Activated CD4-positive, alpha-beta T cell treated with anti-CD3 and anti-CD28 coated beads, Interleukin-2, amount 10 ng/mL, durations not matched to agents 24 days and 14 days (primary cell): ENCODE data around the gene ZNF329. TPM values are rescaled to one million over a fixed set of nuclear protein-coding genes. Genes with fewer than 3 reads are reported as not detected.

ENCODE experiments used
- DNase-seq: peaks from one replicate; pipeline ENCODE4 v3.0.0; 2022
- H3K27ac Mint-ChIP-seq: one replicate; pipeline ENCODE4 v1.8.0; 2022; ENCODE audit warnings: mild to moderate bottlenecking, mixed read lengths
- H3K27me3 Mint-ChIP-seq: one replicate; pipeline ENCODE4 v1.8.0; 2022; ENCODE audit warnings: mixed read lengths
- H3K36me3 Mint-ChIP-seq: one replicate; pipeline ENCODE4 v1.8.0; 2022; ENCODE audit warnings: low read depth, mild to moderate bottlenecking, mixed read lengths
- H3K4me1 Mint-ChIP-seq: one replicate; pipeline ENCODE4 v1.8.0; 2021; ENCODE audit warnings: mixed read lengths
- H3K4me3 Mint-ChIP-seq: one replicate; pipeline ENCODE4 v1.8.0; 2022; ENCODE audit warnings: mild to moderate bottlenecking, moderate library complexity, mixed read lengths
- H3K9me3 Mint-ChIP-seq: one replicate; pipeline ENCODE4 v1.8.0; 2021; ENCODE audit warnings: mixed read lengths
- intact Hi-C: fragments of 100-400 bp; cut with micrococcal nuclease; formaldehyde crosslinking; loops from one replicate; pipeline ENCODE4 v1.15.1; 2023
- total RNA-seq: library from RNA; stranded (reverse); gene quantifications from 2 replicates; pipeline ENCODE4 v1.2.3, GENCODE V29; 2022

The ZNF329 gene
- 1.4 and 2.1 TPM in 2 replicates for total RNA-seq

GRCh38 chr19:58150328-58150921, at the start of gene ZNF329:
Gene ZNF329 (minus strand): TSS chr19:58150789. CDS start chr19:58129503, 21,286 bp downstream.
- Mint-ChIP-seq H3K36me3 (peaks cover 21% of the 10 kb centered on the region), H3K4me1 (peaks cover 10% of the 10 kb centered on the region)

GRCh38 chr19:58196901-58197616, 46.5 kb upstream of the ZNF329 start:
- H3K27ac Mint-ChIP-seq = no peak overlapping the region
- intact Hi-C loops = no loop called here
- H3K4me1 Mint-ChIP-seq = no peaks in the 10 kb centered on the region
- DNase-seq = no peak
- no peak overlapping the region for H3K4me3 Mint-ChIP-seq
- no peaks in the 10 kb centered on the region for H3K27me3 Mint-ChIP-seq
- H3K9me3 Mint-ChIP-seq = peaks cover 47% of the 10 kb centered on the region
- peaks cover 91% of the 10 kb centered on the region for H3K36me3 Mint-ChIP-seq

More at GRCh38 chr19:58150328-58150921, at the start of gene ZNF329:
- Mint-ChIP-seq H3K27ac (peak within 1 kb of the TSS; percentile 69), H3K27me3 (no peaks in the 10 kb centered on the region), H3K4me3 (peak within 1 kb of the TSS; percentile 75), H3K9me3 (peaks cover 23% of the 10 kb centered on the region)
- intact Hi-C loops = loop anchor here (5.0 to 10.0 kb wide), 2 partner anchors 676 to 1048 kb away; partner anchors contain the start of gene ZNF772
- peak; percentile 96 for DNase-seq

GRCh38 chr19:58183817-58184215, 33.2 kb upstream of the ZNF329 start:
- intact Hi-C loops = loop anchor here (1.0 to 10.0 kb wide), 6 partner anchors 44 to 369 kb away; partner anchors contain the start of genes ERVK3-1, ZBTB45, ZNF544 and ZNF552
- peaks cover 64% of the 10 kb centered on the region for H3K36me3 Mint-ChIP-seq
- H3K9me3 Mint-ChIP-seq = no peaks in the 10 kb centered on the region
- peaks cover 13% of the 10 kb centered on the region for H3K4me1 Mint-ChIP-seq
- H3K4me3 Mint-ChIP-seq = peak overlapping the region; percentile 97
- DNase-seq = no peak
- H3K27me3 Mint-ChIP-seq = no peaks in the 10 kb centered on the region
- H3K27ac Mint-ChIP-seq = peak overlapping the region; percentile 96

GRCh38 chr19:58182989-58183816, 32.6 kb upstream of the ZNF329 start, which contains the start of gene ZNF274:
Gene ZNF274 (plus strand): TSS chr19:58183061. CDS start chr19:58183966, 905 bp downstream.
- intact Hi-C loops = loop anchor here (1.0 to 10.0 kb wide), 7 partner anchors 45 to 772 kb away; partner anchors contain the start of genes ERVK3-1, ZBTB45, ZNF17 and ZNF544
- H3K27ac Mint-ChIP-seq = peak within 1 kb of the TSS; percentile 96
- DNase-seq = peak; percentile 98
- peak within 1 kb of the TSS; percentile 97 for H3K4me3 Mint-ChIP-seq
- peaks cover 60% of the 10 kb centered on the region for H3K36me3 Mint-ChIP-seq
- no peaks in the 10 kb centered on the region for H3K27me3 Mint-ChIP-seq
- H3K9me3 Mint-ChIP-seq = no peaks in the 10 kb centered on the region
- peaks cover 13% of the 10 kb centered on the region for H3K4me1 Mint-ChIP-seq

GRCh38 chr19:58182577-58182988, 32.0 kb upstream of the ZNF329 start:
- intact Hi-C loops = loop anchor here (1.0 to 10.0 kb wide), 4 partner anchors 198 to 771 kb away; partner anchors contain the start of genes ZBTB45, ZNF17, ZNF552 and ZNF837
- peaks cover 13% of the 10 kb centered on the region for H3K4me1 Mint-ChIP-seq
- peaks cover under 1% of the 10 kb centered on the region for H3K9me3 Mint-ChIP-seq
- peak overlapping the region; percentile 97 for H3K4me3 Mint-ChIP-seq
- no peaks in the 10 kb centered on the region for H3K27me3 Mint-ChIP-seq
- no peak for DNase-seq
- H3K36me3 Mint-ChIP-seq = peaks cover 54% of the 10 kb centered on the region
- H3K27ac Mint-ChIP-seq = peak overlapping the region; percentile 96

- peak overlapping the region; percentile 97 for H3K4me3 Mint-ChIP-seq
- intact Hi-C loops = loop anchor here (1.0 to 10.0 kb wide), 4 partner anchors 199 to 771 kb away; partner anchors contain the start of genes ZBTB45, ZNF17, ZNF552 and ZNF837
- peak overlapping the region; percentile 96 for H3K27ac Mint-ChIP-seq
- no peaks in the 10 kb centered on the region for H3K27me3 Mint-ChIP-seq
- DNase-seq = peak; percentile 86
- H3K36me3 Mint-ChIP-seq = peaks cover 51% of the 10 kb centered on the region
- peaks cover 13% of the 10 kb centered on the region for H3K4me1 Mint-ChIP-seq
- peaks cover 6% of the 10 kb centered on the region for H3K9me3 Mint-ChIP-seq
Observed at GRCh38 chr19:58181902-58182576, 31.4 kb upstream of the ZNF329 start.

- no peaks in the 10 kb centered on the region for H3K4me1 Mint-ChIP-seq
- no peaks in the 10 kb centered on the region for H3K27me3 Mint-ChIP-seq
- intact Hi-C loops = no loop called here
Observed at GRCh38 chr19:58170860-58171259, 20.3 kb upstream of the ZNF329 start.

GRCh38 chr19:58166708-58167280, 16.2 kb upstream of the ZNF329 start:
- H3K4me3 Mint-ChIP-seq = no peak overlapping the region
- H3K9me3 Mint-ChIP-seq = peaks cover 25% of the 10 kb centered on the region
- no peaks in the 10 kb centered on the region for H3K4me1 Mint-ChIP-seq
- H3K27ac Mint-ChIP-seq = no peak overlapping the region
- no peak for DNase-seq
- H3K27me3 Mint-ChIP-seq = no peaks in the 10 kb centered on the region
- intact Hi-C loops = no loop called here
- H3K36me3 Mint-ChIP-seq = peaks cover 8% of the 10 kb centered on the region

More at GRCh38 chr19:58170860-58171259, 20.3 kb upstream of the ZNF329 start:
- Mint-ChIP-seq H3K36me3 (peaks cover 2% of the 10 kb centered on the region), H3K27ac (no peak overlapping the region), H3K9me3 (peaks cover 12% of the 10 kb centered on the region), H3K4me3 (no peak overlapping the region)
- no peak for DNase-seq

- Mint-ChIP-seq H3K9me3 (peaks cover 26% of the 10 kb centered on the region), H3K36me3 (peaks cover 8% of the 10 kb centered on the region), H3K27me3 (no peaks in the 10 kb centered on the region), H3K4me1 (no peaks in the 10 kb centered on the region), H3K27ac (no peak overlapping the region), H3K4me3 (no peak overlapping the region)
- intact Hi-C loops = no loop called here
- DNase-seq = no peak
Observed at GRCh38 chr19:58166268-58166667, 15.7 kb upstream of the ZNF329 start.

- H3K27me3 Mint-ChIP-seq = no peaks in the 10 kb centered on the region
- peaks cover 16% of the 10 kb centered on the region for H3K9me3 Mint-ChIP-seq
- DNase-seq = no peak
- no peak overlapping the region for H3K27ac Mint-ChIP-seq
- peaks cover 4% of the 10 kb centered on the region for H3K36me3 Mint-ChIP-seq
- H3K4me1 Mint-ChIP-seq = peaks cover 4% of the 10 kb centered on the region
- intact Hi-C loops = loop anchor here (5.0 to 10.0 kb wide), 2 partner anchors 135 to 682 kb away; partner anchors contain the start of gene ZNF772
- no peak overlapping the region for H3K4me3 Mint-ChIP-seq
Observed at GRCh38 chr19:58157045-58157728, 6.6 kb upstream of the ZNF329 start.

GRCh38 chr19:58154679-58155648, 4.4 kb upstream of the ZNF329 start:
- peaks cover 6% of the 10 kb centered on the region for H3K4me1 Mint-ChIP-seq
- H3K4me3 Mint-ChIP-seq = peak overlapping the region; percentile 66
- intact Hi-C loops = loop anchor here (1.0 to 10.0 kb wide), 7 partner anchors 133 to 1053 kb away; partner anchors contain the start of genes ZNF17, ZNF606 and ZNF772
- H3K36me3 Mint-ChIP-seq = peaks cover 9% of the 10 kb centered on the region
- H3K9me3 Mint-ChIP-seq = peaks cover 19% of the 10 kb centered on the region
- peak overlapping the region; percentile 69 for H3K27ac Mint-ChIP-seq
- H3K27me3 Mint-ChIP-seq = no peaks in the 10 kb centered on the region
- DNase-seq = peak; percentile 98
